ENCODE data around the gene VSX1.

Gene VSX1

GRCh38 chr20:25064561-25065071 is 17.3 kb downstream of the VSX1 start:
- DNase-seq = no peak

- DNase-seq = no peak
Observed at GRCh38 chr20:25063981-25064380, 18.0 kb downstream of the VSX1 start.

- DNase-seq = no peak
Observed at GRCh38 chr20:25063546-25063945, 18.4 kb downstream of the VSX1 start.

GRCh38 chr20:25062841-25063240 is 19.1 kb downstream of the VSX1 start:
- no peak for DNase-seq

GRCh38 chr20:25061821-25062530 is 20.0 kb downstream of the VSX1 start:
- DNase-seq = no peak

- DNase-seq = no peak
Observed at GRCh38 chr20:25061103-25061799, 20.7 kb downstream of the VSX1 start.

GRCh38 chr20:25059866-25060465 is 22.0 kb downstream of the VSX1 start:
- DNase-seq = no peak

GRCh38 chr20:25058847-25059810 is 22.8 kb downstream of the VSX1 start:
- no peak for DNase-seq

- peak; percentile 71 for DNase-seq
Observed at GRCh38 chr20:25058051-25058846, 23.7 kb downstream of the VSX1 start, which contains the start of gene ACSS1. ACSS1 (minus strand) TSS chr20:25058139; CDS start chr20:25058102, 37 bp downstream.

GRCh38 chr20:25057234-25058050 is 24.5 kb downstream of the VSX1 start:
- peak; percentile 69 for DNase-seq

- no peak for DNase-seq
Observed at GRCh38 chr20:25056690-25057233, 25.2 kb downstream of the VSX1 start.

- DNase-seq = no peak
Observed at GRCh38 chr20:25055711-25056495, 26.0 kb downstream of the VSX1 start.

GRCh38 chr20:25054995-25055629 is 26.8 kb downstream of the VSX1 start:
- no peak for DNase-seq

GRCh38 chr20:25054096-25054820 is 27.7 kb downstream of the VSX1 start:
- DNase-seq = no peak

- no peak for DNase-seq
Observed at GRCh38 chr20:25053255-25054031, 28.5 kb downstream of the VSX1 start.

GRCh38 chr20:25052255-25053194 is 29.4 kb downstream of the VSX1 start:
- DNase-seq = no peak

Measured in activated gamma-delta T cell treated with Interleukin-2 at 50 U/mL for 16 hours (primary cell).